HG03095 (cell line): Measurements from ENCODE around the gene SAP25.

Experiments used
- ATAC-seq: cut with Tn5 transposase; IDR thresholded peaks from one replicate; pipeline ENCODE4 v1.9.1; 2021; ENCODE audit warnings: moderate library complexity; ENCODE audit not compliant: unreplicated experiment

SAP25 gene

DNA sequence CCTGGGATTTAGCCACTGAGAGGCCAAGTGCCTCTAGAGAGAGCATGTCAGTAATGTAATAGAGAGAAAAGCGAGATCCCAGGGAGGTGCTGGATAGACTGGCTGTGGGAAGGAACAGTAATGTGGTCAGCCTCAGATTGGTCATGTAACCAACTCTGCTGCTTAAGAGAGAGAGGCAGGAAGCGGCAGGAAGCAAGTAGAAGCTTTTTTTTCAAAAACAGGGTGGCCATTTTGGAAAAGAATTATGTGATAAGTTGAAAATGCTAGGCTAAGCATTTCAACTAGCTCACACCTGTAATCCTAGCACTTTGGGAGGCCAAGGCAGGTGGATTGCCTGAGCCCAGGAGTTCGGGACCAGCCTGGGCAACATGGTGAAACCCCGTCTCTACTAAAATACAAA, 24.7 kb upstream of the SAP25 start:
- no peak for ATAC-seq

- no peak for ATAC-seq
These were observed 21.5 kb upstream of the SAP25 start for GRCh38 chr7:100595188-100595587.

DNA sequence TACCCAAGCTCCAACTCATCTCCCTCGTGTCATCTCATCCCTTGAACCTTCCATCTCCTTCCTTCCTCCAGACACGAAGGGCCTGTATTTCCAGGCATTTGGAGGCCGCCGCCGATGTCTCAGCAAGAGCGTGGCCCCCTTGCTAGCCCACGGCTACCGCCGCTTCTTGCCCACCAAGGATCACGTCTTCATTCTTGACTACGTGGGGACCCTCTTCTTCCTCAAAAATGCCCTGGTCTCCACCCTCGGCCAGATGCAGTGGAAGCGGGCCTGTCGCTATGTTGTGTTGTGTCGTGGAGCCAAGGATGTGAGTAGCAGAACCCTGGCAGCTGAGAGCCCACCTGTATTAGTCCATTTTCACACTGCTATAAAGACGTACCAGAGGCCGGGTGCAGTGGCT, 17.9 kb upstream of the SAP25 start:
- ATAC-seq: no peak

- no peak for ATAC-seq
These were observed 16.5 kb upstream of the SAP25 start for GRCh38 chr7:100590077-100590737.

GRCh38 chr7:100589341-100589947, 15.7 kb upstream of the SAP25 start:
- ATAC-seq: no peak

DNA sequence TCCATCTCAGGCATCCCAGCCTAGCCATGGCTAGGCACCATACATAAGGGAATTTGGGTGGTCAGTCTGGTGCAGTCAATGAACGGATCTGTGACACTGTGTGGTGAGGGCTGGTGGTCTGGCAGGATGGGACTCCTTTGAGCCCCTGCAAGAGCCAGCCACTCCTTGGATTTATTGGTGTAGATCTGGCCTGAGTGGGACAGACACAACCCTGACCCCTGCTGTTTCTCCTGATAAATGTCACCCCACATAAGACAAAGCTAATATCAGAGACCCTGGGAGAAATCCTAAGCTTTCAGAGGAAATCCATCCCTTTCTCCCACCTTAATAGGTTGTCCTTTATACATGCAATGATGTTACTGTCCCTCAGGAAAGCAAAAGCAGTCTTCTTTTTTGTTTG, 14.7 kb upstream of the SAP25 start:
- ATAC-seq: no peak

- ATAC-seq: peak; percentile 83
These were observed 12.7 kb upstream of the SAP25 start, which contains the start of gene FBXO24 for GRCh38 chr7:100586266-100587025. FBXO24 (plus strand) TSS chr7:100586328; CDS start chr7:100586626, 298 bp downstream.

DNA sequence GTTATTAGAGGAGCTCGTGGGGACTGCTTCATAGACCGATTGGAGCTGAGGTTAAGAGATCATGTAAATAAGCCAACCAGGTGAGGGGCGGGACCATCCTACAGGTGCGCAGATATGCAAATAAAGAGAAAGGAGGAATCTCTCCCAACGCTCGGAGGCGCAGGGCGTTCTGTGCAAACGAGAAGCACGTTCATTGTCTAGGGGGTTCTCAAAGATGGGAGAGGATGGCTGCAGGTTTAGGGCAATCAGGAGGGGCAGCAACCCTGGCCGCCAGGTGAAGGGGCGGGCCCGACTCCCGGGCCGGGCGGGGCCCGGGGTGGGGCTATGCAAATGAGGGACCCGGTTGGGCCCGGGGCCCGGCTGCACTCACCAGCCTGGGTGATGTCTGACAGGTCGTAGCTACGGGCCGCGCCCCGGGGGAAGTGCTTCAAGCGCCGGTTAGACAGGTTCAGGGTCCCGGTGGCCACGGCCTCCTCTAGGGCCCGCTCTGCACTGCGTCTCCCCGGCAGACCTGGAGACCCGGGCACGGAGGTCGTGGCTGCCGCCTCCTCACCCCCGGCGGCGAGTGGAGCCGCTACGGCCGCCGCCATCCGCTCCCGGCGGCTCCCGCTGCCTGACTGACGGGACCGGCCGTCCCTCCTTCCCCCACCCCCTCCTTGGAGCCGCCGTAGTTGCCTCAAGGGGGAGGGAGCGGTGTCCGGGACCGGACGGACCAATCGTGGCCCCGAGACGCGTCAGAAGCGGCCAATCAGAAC, 12.0 kb upstream of the SAP25 start, which contains the start of gene LRCH4:
TSS of gene LRCH4 (minus strand) at position 619 of the 755 bp plus-strand sequence. CDS start at position 590, 29 bp downstream.
- peak; percentile 29 for ATAC-seq

GRCh38 chr7:100584683-100585510, 11.2 kb upstream of the SAP25 start:
- ATAC-seq: no peak

- ATAC-seq: no peak
These were observed 10.5 kb upstream of the SAP25 start for GRCh38 chr7:100584054-100584682.

GRCh38 chr7:100583132-100584053, 9.7 kb upstream of the SAP25 start:
- ATAC-seq: no peak

DNA sequence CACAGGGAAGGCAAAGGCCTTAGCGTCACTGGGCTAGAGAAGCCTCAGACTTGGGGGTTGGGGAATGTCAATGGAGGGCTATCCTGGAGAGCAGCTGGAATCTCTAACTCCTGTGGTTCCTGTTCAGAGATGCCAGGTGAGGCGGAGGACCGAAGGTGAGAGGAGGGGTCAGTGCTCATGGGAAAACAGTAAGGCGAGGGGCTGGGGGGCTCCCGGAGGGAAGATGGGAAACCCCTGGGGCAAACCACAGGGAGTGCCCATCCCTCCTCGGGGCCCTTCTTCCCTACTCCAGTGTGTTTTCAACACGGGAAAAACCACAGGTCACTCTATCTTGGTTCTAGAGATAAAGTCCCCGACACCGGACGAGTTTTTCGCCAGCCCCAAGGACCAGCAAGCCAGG, 8.9 kb upstream of the SAP25 start:
- no peak for ATAC-seq

DNA sequence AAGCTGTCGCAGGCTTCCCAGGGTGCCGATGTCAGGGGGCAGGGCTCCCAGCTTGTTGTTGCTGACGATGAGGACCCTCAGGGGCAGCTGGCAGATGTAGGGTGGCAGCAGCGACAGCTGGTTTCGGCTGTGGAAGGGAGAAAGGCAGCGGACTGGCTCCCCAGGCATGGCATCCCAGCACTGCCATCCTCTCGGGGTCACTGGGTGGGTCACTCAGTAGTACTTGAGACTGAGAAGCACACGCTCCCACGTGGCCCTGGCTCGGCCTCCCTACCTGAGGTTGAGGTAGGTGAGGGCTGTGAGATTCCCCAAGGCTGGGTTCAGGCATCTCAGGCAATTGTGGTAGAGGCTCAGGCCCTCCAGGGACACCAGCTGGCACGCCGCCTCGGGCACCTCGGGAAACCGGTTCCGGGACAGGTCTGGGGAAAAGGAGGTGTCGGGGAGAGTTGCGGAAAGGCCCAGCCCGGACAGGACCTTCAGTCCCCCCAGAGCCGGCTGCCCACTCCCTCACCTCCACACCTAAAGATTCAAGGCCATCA, 8.4 kb upstream of the SAP25 start:
- ATAC-seq: no peak

DNA sequence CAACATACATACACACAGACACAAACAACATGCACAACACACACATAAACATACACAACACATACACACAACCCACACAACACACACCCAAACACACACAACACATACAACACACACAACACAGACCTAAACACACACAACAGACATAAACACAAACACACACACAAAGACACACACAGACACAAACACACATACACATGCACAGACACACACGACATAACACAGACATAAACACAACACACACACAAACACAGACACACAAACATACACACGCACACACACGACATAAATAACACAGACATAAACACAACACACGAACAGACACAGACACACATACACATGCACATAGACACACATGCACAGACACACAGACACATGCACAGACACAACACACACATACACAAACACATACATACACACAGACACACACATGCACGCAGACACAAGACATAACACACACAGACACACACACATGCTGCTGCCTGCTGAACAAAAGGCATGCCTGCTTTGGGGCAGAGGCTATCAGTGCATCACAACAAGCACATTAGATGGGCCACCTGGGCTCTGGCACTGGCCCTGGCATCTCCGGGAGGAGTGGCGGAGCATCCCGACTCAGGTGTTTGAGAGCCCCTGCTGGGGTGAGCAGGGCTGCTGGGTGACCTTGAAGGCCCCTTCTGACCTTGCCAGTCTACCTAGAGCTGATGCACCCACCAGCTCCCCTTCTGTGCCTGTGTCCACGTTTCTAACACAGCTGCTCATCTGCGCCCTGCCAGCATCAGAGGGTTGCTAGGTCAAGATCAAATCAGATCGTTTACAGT, 7.0 kb upstream of the SAP25 start:
- ATAC-seq: no peak

DNA sequence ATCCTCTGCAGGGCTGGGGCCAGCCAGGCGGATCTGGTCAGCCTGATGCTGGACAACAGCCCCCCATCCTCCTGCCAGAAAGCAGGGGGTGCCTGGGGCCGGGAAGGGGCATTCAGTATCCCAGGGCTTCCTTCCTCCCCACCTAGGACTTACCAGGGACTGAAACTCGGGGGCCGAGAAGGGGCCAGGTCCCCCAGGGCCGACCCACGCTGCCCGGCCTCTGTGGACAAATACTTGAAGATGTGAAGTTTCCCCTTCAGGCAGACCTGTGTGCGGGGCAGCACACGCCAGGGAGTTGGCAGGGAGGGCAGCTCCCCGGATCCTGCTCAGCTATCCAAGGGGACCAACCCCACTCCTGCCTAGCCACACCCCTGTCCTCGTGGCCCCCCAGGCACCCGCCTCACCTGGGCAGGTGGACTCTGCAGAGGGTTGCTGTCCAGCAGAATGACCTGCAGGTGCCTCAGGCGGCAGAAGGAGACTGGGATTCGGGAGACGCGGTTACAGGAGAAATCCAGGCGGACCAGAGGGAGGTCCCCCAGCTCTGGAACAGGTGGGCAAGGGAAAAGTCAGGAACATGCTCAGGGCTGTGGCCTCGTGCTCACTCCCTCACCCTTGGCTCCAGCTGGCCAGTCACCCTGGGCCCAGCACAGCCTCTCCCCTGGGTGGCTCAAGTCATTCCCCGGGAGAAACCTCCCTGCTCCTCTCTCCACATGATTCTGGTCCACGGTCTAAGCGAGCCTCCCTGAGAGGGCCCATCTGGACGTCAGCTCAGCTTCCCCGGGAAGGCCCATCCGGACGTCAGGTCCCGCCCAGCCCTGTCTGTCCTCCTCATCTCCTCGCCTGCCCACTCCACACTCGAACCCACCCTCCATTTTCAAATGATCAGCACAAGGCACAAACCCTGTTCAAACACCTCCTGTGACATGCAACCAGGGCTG, 4.8 kb upstream of the SAP25 start:
- ATAC-seq: no peak

DNA sequence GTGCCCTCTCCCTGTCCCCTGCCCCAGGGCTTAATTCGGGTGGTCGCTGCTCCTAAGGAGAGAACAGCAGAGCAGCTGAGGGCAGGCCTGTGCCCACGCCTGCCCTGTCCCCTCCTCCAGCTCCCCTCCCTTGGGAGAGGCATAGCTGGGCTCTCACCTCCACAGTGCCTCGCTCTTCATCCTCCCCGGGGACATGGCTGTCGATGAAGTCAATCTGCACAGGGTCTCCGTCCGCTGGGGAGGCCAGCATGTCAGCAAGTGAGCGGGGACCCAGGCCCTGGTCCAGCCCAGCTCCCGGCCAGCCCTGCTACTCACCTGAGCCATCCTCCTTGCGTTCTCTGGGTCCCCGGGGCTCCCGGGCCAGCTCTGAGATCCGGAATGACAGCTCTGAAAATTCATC, 3.8 kb upstream of the SAP25 start:
- no peak for ATAC-seq

DNA sequence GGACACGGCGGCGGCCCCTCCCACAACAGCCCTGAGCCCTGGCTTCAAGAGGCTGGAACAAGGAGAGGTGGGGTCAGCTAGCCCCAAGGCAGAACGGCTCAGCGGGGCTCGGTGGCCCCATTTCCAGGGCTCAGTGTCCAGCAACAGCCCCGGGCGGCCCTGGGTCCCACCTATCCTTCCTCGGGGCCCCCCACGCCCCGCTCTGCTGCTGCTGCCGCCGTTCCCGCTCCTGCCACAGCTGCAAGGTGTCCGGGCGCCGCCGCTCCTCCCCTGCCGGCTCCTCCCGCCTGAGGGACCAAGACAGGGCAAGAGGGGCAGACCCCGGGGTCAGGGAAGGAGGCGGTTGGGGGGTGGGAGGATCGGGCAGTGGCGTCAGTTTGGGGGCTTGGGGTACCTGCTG, 3.4 kb upstream of the SAP25 start:
- ATAC-seq: no peak
